ENCODE data around the gene MAPKAP1. TPM values are rescaled to one million over a fixed set of nuclear protein-coding genes. Genes with fewer than 3 reads are reported as not detected.
A peak's percentile ranks its signal among the peaks of the same experiment; 100 is the strongest.

Gene MAPKAP1
- polyA plus RNA-seq, 1 donor from 2014 or later, result 57.5 TPM

DNA sequence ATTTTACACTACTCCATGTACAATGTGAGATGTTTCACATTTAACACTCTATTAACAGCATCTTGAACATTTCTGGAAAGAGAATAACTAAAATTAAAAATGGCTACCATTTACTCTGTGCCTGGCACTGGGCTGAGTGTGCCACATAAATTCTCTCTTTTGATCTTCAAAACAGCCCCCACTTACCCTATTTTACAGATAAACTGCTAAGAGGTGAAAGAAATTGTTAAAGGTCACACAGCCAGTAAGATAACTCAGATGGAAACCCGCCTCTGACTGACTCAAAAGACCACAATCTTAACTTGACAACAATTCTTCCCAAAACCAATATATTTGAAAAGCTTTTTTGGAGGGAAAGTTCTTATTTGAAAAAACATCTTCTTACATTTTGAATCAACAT, 97.3 kb downstream of the MAPKAP1 start:
- no peaks in the 10 kb centered on the region for H4K20me1 ChIP-seq (ENCODE audit: insufficient read depth)
- H3F3A ChIP-seq (ENCODE audit: insufficient read depth, low read length, poor library complexity, severe bottlenecking), result peaks cover 6% of the 10 kb centered on the region
- H3K4me3 ChIP-seq (ENCODE audit: low read length), result no peak overlapping the region
- no peak overlapping the region for H3K9ac ChIP-seq (ENCODE audit: low read length)
- no peaks in the 10 kb centered on the region for H3K9me3 ChIP-seq (ENCODE audit: low read length)
- no peak overlapping the region for H3K27ac ChIP-seq (ENCODE audit: low read length)
- peaks cover 6% of the 10 kb centered on the region for H3K79me2 ChIP-seq (replicated peaks; ENCODE audit: insufficient read depth, low read length)
- H3K4me2 ChIP-seq (ENCODE audit: low read length), result no peak overlapping the region
- H3K9me2 ChIP-seq (ENCODE audit: insufficient read depth, low read length), result no peaks in the 10 kb centered on the region
- no peaks in the 10 kb centered on the region for H3K36me3 ChIP-seq (ENCODE audit: insufficient read depth, low read length)
- no peak overlapping the region for H2AFZ ChIP-seq (ENCODE audit: low read depth, low read length)
- no peak for TF ChIP-seq TAF1 (IDR thresholded peaks at IDR 0.05; ENCODE audit: low read depth)
- no peak for TF ChIP-seq MXI1 (conservative IDR thresholded peaks at IDR 0.05; ENCODE audit: poor library complexity, severe bottlenecking)
- TF ChIP-seq SMC3 (conservative IDR thresholded peaks at IDR 0.05; ENCODE audit: poor library complexity), result no peak
- TF ChIP-seq, protein P1, sequence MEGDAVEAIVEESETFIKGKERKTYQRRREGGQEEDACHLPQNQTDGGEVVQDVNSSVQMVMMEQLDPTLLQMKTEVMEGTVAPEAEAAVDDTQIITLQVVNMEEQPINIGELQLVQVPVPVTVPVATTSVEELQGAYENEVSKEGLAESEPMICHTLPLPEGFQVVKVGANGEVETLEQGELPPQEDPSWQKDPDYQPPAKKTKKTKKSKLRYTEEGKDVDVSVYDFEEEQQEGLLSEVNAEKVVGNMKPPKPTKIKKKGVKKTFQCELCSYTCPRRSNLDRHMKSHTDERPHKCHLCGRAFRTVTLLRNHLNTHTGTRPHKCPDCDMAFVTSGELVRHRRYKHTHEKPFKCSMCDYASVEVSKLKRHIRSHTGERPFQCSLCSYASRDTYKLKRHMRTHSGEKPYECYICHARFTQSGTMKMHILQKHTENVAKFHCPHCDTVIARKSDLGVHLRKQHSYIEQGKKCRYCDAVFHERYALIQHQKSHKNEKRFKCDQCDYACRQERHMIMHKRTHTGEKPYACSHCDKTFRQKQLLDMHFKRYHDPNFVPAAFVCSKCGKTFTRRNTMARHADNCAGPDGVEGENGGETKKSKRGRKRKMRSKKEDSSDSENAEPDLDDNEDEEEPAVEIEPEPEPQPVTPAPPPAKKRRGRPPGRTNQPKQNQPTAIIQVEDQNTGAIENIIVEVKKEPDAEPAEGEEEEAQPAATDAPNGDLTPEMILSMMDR (IDR thresholded peaks at IDR 0.05; ENCODE audit: poor library complexity, severe bottlenecking), result no peak
- TF ChIP-seq, protein P2, sequence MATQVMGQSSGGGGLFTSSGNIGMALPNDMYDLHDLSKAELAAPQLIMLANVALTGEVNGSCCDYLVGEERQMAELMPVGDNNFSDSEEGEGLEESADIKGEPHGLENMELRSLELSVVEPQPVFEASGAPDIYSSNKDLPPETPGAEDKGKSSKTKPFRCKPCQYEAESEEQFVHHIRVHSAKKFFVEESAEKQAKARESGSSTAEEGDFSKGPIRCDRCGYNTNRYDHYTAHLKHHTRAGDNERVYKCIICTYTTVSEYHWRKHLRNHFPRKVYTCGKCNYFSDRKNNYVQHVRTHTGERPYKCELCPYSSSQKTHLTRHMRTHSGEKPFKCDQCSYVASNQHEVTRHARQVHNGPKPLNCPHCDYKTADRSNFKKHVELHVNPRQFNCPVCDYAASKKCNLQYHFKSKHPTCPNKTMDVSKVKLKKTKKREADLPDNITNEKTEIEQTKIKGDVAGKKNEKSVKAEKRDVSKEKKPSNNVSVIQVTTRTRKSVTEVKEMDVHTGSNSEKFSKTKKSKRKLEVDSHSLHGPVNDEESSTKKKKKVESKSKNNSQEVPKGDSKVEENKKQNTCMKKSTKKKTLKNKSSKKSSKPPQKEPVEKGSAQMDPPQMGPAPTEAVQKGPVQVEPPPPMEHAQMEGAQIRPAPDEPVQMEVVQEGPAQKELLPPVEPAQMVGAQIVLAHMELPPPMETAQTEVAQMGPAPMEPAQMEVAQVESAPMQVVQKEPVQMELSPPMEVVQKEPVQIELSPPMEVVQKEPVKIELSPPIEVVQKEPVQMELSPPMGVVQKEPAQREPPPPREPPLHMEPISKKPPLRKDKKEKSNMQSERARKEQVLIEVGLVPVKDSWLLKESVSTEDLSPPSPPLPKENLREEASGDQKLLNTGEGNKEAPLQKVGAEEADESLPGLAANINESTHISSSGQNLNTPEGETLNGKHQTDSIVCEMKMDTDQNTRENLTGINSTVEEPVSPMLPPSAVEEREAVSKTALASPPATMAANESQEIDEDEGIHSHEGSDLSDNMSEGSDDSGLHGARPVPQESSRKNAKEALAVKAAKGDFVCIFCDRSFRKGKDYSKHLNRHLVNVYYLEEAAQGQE (IDR thresholded peaks at IDR 0.05; ENCODE audit: borderline replicate concordance), result no peak
- TF ChIP-seq EZH2 (IDR thresholded peaks at IDR 0.05; ENCODE audit: borderline replicate concordance, insufficient read depth, low read length, poor library complexity, severe bottlenecking), result no peak
- H3K27me3 ChIP-seq (ENCODE audit: insufficient read depth, low read depth, low read length), result no peaks in the 10 kb centered on the region

DNA sequence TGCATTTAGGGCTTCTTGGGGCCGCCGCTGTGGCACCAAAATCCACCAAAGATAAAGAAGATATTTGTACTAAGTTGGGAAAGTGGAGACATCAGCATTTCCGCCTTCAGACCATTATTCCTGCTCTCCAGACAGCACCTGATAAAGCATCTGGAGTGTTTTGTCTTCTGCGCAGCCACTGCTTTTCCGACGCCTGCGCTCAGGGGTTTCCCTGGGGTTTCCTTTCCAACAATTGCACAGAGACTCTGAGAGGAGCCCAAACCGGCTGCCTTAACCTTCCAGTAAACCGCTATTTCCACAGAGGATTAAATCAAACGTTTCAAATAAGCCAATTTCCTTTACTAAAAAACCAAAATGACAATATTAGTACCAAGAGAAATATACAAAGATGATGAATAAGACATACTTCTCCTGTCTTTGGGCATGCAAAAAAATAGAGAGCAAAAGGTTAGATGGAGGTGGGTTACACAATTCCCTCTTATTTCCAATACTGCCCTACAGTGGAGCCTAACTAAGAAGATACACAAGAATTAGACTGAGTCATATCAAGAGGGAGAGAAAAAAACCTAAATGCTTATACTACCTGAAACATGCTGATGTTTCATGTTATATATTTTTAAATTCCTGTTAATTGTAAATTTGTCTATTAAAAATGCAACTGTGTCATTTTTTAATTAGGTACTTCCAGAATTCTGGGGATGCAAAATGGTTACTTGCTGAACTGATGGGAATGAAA, 98.4 kb downstream of the MAPKAP1 start:
- Histone ChIP-seq H3K9me2 (ENCODE audit: insufficient read depth, low read length) (no peaks in the 10 kb centered on the region), H3K79me2 (replicated peaks; ENCODE audit: insufficient read depth, low read length) (peaks cover 10% of the 10 kb centered on the region), H3K4me3 (ENCODE audit: low read length) (peak overlapping the region; percentile 36), H3K27ac (ENCODE audit: low read length) (peak overlapping the region; percentile 13), H3F3A (ENCODE audit: insufficient read depth, low read length, poor library complexity, severe bottlenecking) (peaks cover 6% of the 10 kb centered on the region), H4K20me1 (ENCODE audit: insufficient read depth) (no peaks in the 10 kb centered on the region), H3K27me3 (ENCODE audit: insufficient read depth, low read depth, low read length) (no peaks in the 10 kb centered on the region), H2AFZ (ENCODE audit: low read depth, low read length) (no peak overlapping the region), H3K9me3 (ENCODE audit: low read length) (no peaks in the 10 kb centered on the region), H3K36me3 (ENCODE audit: insufficient read depth, low read length) (no peaks in the 10 kb centered on the region), H3K4me2 (ENCODE audit: low read length) (peak overlapping the region; percentile 32), H3K9ac (ENCODE audit: low read length) (peak overlapping the region; percentile 22)
- TF ChIP-seq, protein P1 (IDR thresholded peaks at IDR 0.05; ENCODE audit: poor library complexity, severe bottlenecking), result no peak
- TF ChIP-seq MXI1 (conservative IDR thresholded peaks at IDR 0.05; ENCODE audit: poor library complexity, severe bottlenecking) (no peak), RAD21 (conservative IDR thresholded peaks at IDR 0.05) (no peak), SMC3 (conservative IDR thresholded peaks at IDR 0.05; ENCODE audit: poor library complexity) (no peak), EP300 (conservative IDR thresholded peaks at IDR 0.05; ENCODE audit: poor library complexity, severe bottlenecking) (no peak), POLR2AphosphoS5 (IDR thresholded peaks at IDR 0.05) (no peak)
- TF ChIP-seq, protein P2 (IDR thresholded peaks at IDR 0.05; ENCODE audit: borderline replicate concordance), result no peak
